ENCODE data around the gene ZNF217.
A peak's percentile ranks its signal among the peaks of the same experiment; 100 is the strongest.

GRCh38 chr20:53621482-53622246, 28.0 kb upstream of the ZNF217 start:
- TF ChIP-seq CTCF (IDR thresholded peaks at IDR 0.05) (no peak), POLR2A (IDR thresholded peaks at IDR 0.05) (peak in 2 of 3 donors; percentile 21 to 23)

Measured in body of pancreas (tissue), 4 donors.